PC-3 (cell line): Measurements from ENCODE around the gene MAST2. TPM values are rescaled to one million over a fixed set of nuclear protein-coding genes. Genes with fewer than 3 reads are reported as not detected.

Experiments used
- ATAC-seq: fragments of 200-7000 bp; cut with Tn5 transposase; 2 replicates; pipeline ENCODE4 v1.9.1; 2020; ENCODE audit warnings: mild to moderate bottlenecking, moderate library complexity
- BruUV-seq: library from RNA; stranded (reverse); fragments of 400-500 nt; replicated peaks from 2 replicates; lab custom pipeline; 2021; lab: Mats Ljungman, UMichigan
- CTCF ChIA-PET: fragments of 300-600 bp; sonication (Branson Sonifier 250); formaldehyde crosslinking; loops from one replicate; lab custom pipeline; 2022; ENCODE audit warnings: antibody characterized with exemption; lab: Charles Lee
- POLR2A ChIA-PET: fragments of 300-600 bp; sonication (Branson Sonifier 250); formaldehyde crosslinking; loops from one replicate; lab custom pipeline; 2022; ENCODE audit warnings: antibody characterized with exemption; ENCODE audit not compliant: unreplicated experiment; lab: Charles Lee
- DNase-seq: peaks from one replicate; pipeline ENCODE4 v3.0.0-alpha.2; 2015
- H2AFZ ChIP-seq: fragments of 300-600 bp; sonication (generic); 2 replicates; pipeline ENCODE4 v1.6.0; 2016; ENCODE audit warnings: antibody characterized with exemption, low read length
- H3F3A ChIP-seq: fragments of 300-600 bp; sonication (generic); one replicate; pipeline ENCODE4 v1.6.0; 2017; ENCODE audit warnings: antibody characterized with exemption, low read length, control low read depth, mild to moderate bottlenecking; ENCODE audit not compliant: unreplicated experiment
- H3K27ac ChIP-seq: fragments of 300-600 bp; sonication (generic); 2 replicates; pipeline ENCODE4 v1.5.1; 2016; ENCODE audit warnings: mild to moderate bottlenecking, low read length
- H3K27me3 ChIP-seq: fragments of 300-600 bp; sonication (generic); 2 replicates; pipeline ENCODE4 v1.6.1; 2016; ENCODE audit warnings: low read length, mixed read lengths
- H3K36me3 ChIP-seq: fragments of 300-600 bp; sonication (generic); 2 replicates; pipeline ENCODE4 v1.6.1; 2016; ENCODE audit warnings: low read depth, mixed run types, low read length, mixed read lengths
- H3K4me1 ChIP-seq: fragments of 300-600 bp; sonication (generic); 2 replicates; pipeline ENCODE4 v1.5.1; 2016; ENCODE audit warnings: low read length; ENCODE audit not compliant: insufficient read depth
- H3K4me2 ChIP-seq: fragments of 300-600 bp; sonication (generic); 2 replicates; pipeline ENCODE4 v1.6.0; 2016; ENCODE audit warnings: low read length
- H3K4me3 ChIP-seq: fragments of 300-600 bp; sonication (generic); 2 replicates; pipeline ENCODE4 v1.5.1; 2016; ENCODE audit warnings: mild to moderate bottlenecking, low read length, mixed read lengths
- H3K79me2 ChIP-seq: fragments of 300-600 bp; sonication (generic); 2 replicates; pipeline ENCODE4 v1.6.1; 2017; ENCODE audit warnings: low read length, mixed read lengths
- H3K9ac ChIP-seq: fragments of 300-600 bp; sonication (generic); 2 replicates; pipeline ENCODE4 v1.6.0; 2016; ENCODE audit warnings: mild to moderate bottlenecking, low read length
- H3K9me2 ChIP-seq: fragments of 300-600 bp; sonication (generic); replicated peaks from 2 replicates; pipeline ENCODE4 v1.6.1; 2016; ENCODE audit warnings: mixed run types, low read length, mixed read lengths
- H3K9me3 ChIP-seq: fragments of 300-600 bp; sonication (generic); 2 replicates; pipeline ENCODE4 v1.6.1; 2016; ENCODE audit warnings: low read length, mixed read lengths
- H4K20me1 ChIP-seq: fragments of 300-600 bp; sonication (generic); 2 replicates; pipeline ENCODE4 v1.6.1; 2016; ENCODE audit warnings: low read length, mixed read lengths
- CTCF ChIP-seq: fragments of 300-600 bp; sonication (generic); conservative IDR thresholded peaks from 2 replicates; pipeline ENCODE4 v1.5.1; 2017; ENCODE audit warnings: antibody characterized with exemption, low read depth, mild to moderate bottlenecking, low read length
- EZH2 ChIP-seq: fragments of 300-600 bp; sonication (generic); IDR thresholded peaks from one replicate; pipeline ENCODE4 v1.6.1; 2017; ENCODE audit warnings: antibody characterized with exemption, mild to moderate bottlenecking, low read length; ENCODE audit not compliant: unreplicated experiment
- EZH2phosphoT487 ChIP-seq: fragments of 300-600 bp; sonication (generic); IDR thresholded peaks from 2 replicates; pipeline ENCODE4 v1.6.1; 2018; ENCODE audit warnings: mild to moderate bottlenecking, antibody characterized with exemption, low read length, borderline replicate concordance
- intact Hi-C: fragments of 100-400 bp; cut with micrococcal nuclease; formaldehyde crosslinking; loops from 2 replicates; pipeline ENCODE4 v1.9.0; 2023
- total RNA-seq: library from RNA; depleted of rRNA; stranded (reverse); fragments of >200 nt; gene quantifications from 2 replicates; pipeline ENCODE4 v1.2.3, GENCODE V29; 2014

MAST2 gene
- total RNA-seq, 1 experiment from 2014 or later, result 29.3 TPM

- H2AFZ ChIP-seq, result no peak overlapping the region
- intact Hi-C loops, result no loop called here
- ATAC-seq (no peak), DNase-seq (no peak)
- TSS peak; percentile 10 for BruUV-seq
- ChIA-PET CTCF (interaction anchor here (0.5 to 0.6 kb wide), 2 partner anchors 144 to 264 kb away, joined by 3 to 4 read pairs; no protein-coding TSS in a partner anchor), POLR2A (no interaction called here)
- no peak overlapping the region for H3K27ac ChIP-seq
- no peak overlapping the region for H3K9ac ChIP-seq
- no peaks in the 10 kb centered on the region for H3F3A ChIP-seq
- no peaks in the 10 kb centered on the region for H4K20me1 ChIP-seq
- H3K4me2 ChIP-seq, result no peak overlapping the region
- H3K4me3 ChIP-seq, result no peak overlapping the region
- no peaks in the 10 kb centered on the region for H3K36me3 ChIP-seq
- peaks cover 8% of the 10 kb centered on the region for H3K4me1 ChIP-seq
- no peaks in the 10 kb centered on the region for H3K79me2 ChIP-seq
- H3K9me3 ChIP-seq, result no peaks in the 10 kb centered on the region
- no peak for TF ChIP-seq EZH2phosphoT487
- TF ChIP-seq CTCF, result no peak
- no peak for TF ChIP-seq EZH2
- H3K9me2 ChIP-seq, result no peaks in the 10 kb centered on the region
- H3K27me3 ChIP-seq, result no peaks in the 10 kb centered on the region
Measured at GRCh38 chr1:46034601-46035516, 231.4 kb downstream of the MAST2 start.

GRCh38 chr1:46036894-46037839 lies 233.8 kb downstream of the MAST2 start:
- Histone ChIP-seq H3K4me2 (no peak overlapping the region), H3K27me3 (no peaks in the 10 kb centered on the region), H3K79me2 (no peaks in the 10 kb centered on the region), H3K9me3 (no peaks in the 10 kb centered on the region), H2AFZ (no peak overlapping the region), H3K4me3 (no peak overlapping the region), H3K36me3 (no peaks in the 10 kb centered on the region; the same call in 1 of the 2 replicates), H4K20me1 (no peaks in the 10 kb centered on the region), H3K4me1 (peaks cover 17% of the 10 kb centered on the region), H3K9me2 (no peaks in the 10 kb centered on the region), H3K27ac (no peak overlapping the region), H3K9ac (no peak overlapping the region), H3F3A (no peaks in the 10 kb centered on the region)
- DNase-seq (peak; percentile 91), ATAC-seq (peak; percentile 57)
- TF ChIP-seq EZH2phosphoT487 (no peak), CTCF (peak; percentile 98), EZH2 (no peak)
- BruUV-seq, result no TSS peak
- ChIA-PET POLR2A (no interaction called here), CTCF (interaction anchor here (1.1 to 1.4 kb wide), 2 partner anchors 186 to 207 kb away, joined by 6 to 7 read pairs; no protein-coding TSS in a partner anchor)
- intact Hi-C loops, result loop anchor here (1.0 kb wide), 2 partner anchors 142 to 186 kb away; no protein-coding TSS in a partner anchor
